Prostate gland (tissue), 2 donors: ENCODE data around the gene ADGRG6. TPM values are rescaled to one million over a fixed set of nuclear protein-coding genes. Genes with fewer than 3 reads are reported as not detected.
"Not testable (repeated sequence)": the region's sequence is repeated elsewhere in the genome, so short reads cannot be mapped to it uniquely, and the experiment has no call there.

Experiments
- DNase-seq: peaks from one replicate; pipeline ENCODE4 v3.0.0-alpha.2; 2019; ENCODE audit warnings: low spot score
- H3K27ac ChIP-seq, 2 donors: fragments of 200-600 bp; sonication (generic); 2 replicates each; pipeline ENCODE4 v1.5.1; 2017 to 2019
- H3K27me3 ChIP-seq: fragments of 200-600 bp; sonication (generic); replicated peaks from 2 replicates; pipeline ENCODE4 v1.5.1; 2019; ENCODE audit not compliant: insufficient read depth
- H3K36me3 ChIP-seq, 2 donors: fragments of 200-600 bp; sonication (generic); 1 replicate in 1 of 2; 2 replicates in 1 of 2; pipeline versions ENCODE4 v1.5.1 to v1.8.1; 2017 to 2019
- H3K4me1 ChIP-seq: fragments of 200-600 bp; sonication (generic); replicated peaks from 2 replicates; pipeline ENCODE4 v1.5.1; 2019
- H3K4me3 ChIP-seq, 2 donors: fragments of 200-600 bp; sonication (generic); 2 replicates each; pipeline ENCODE4 v1.5.1; 2017 to 2019
- H3K9me3 ChIP-seq: fragments of 200-600 bp; sonication (generic); 2 replicates; pipeline ENCODE4 v1.5.1; 2017
- CTCF ChIP-seq, 4 experiments: fragments of 200-600 bp in 2 of 4; fragments of 450-650 bp in 2 of 4; sonication (generic) in 2 of 4; IDR thresholded peaks; 1 replicate in 3 of 4; 2 replicates in 1 of 4; pipeline ENCODE4 v1.5.1; 2016 to 2019; ENCODE audit warnings: antibody characterized with exemption in 4 of 4, mild to moderate bottlenecking in 2 of 4, moderate library complexity in 2 of 4
- POLR2A ChIP-seq: fragments of 450-650 bp; IDR thresholded peaks from one replicate; pipeline ENCODE4 v1.6.1; 2016; ENCODE audit warnings: antibody characterized with exemption, mild to moderate bottlenecking
- POLR2AphosphoS5 ChIP-seq: sonication (generic); formaldehyde crosslinking; IDR thresholded peaks from one replicate; pipeline ENCODE4 v1.6.1; 2017; ENCODE audit warnings: antibody characterized with exemption
- WGBS: methylation state at CpG from one replicate; pipeline ENCODE4 v1.1.5; 2018; 5-methylcytosine and 5-hydroxymethylcytosine counted together
- intact Hi-C: fragments of 100-400 bp; cut with DNase I; formaldehyde crosslinking; loops from one replicate; pipeline ENCODE4 v1.14.2; 2022
- total RNA-seq, 2 donors: library from RNA; depleted of rRNA; stranded (reverse); fragments of >200 nt; gene quantifications; one replicate each; pipeline ENCODE4 v1.1.0, GENCODE V29; 2016

The ADGRG6 gene
- total RNA-seq, 2 donors from 2014 or later, result 13.5 to 18.0 TPM

GRCh38 chr6:142339968-142340658, 38.3 kb downstream of the ADGRG6 start:
- intact Hi-C loops, result no loop called here

GRCh38 chr6:142341855-142342330, 40.1 kb downstream of the ADGRG6 start:
- no peaks in the 10 kb centered on the region for H3K9me3 ChIP-seq
- no peak for DNase-seq
- H3K27me3 ChIP-seq, result peaks cover 2% of the 10 kb centered on the region
- intact Hi-C loops, result no loop called here
- no peaks in the 10 kb centered on the region for H3K36me3 ChIP-seq
- no peak overlapping the region for H3K4me3 ChIP-seq
- H3K27ac ChIP-seq, result no peak overlapping the region
- 89% methylated on average over 2 of the region's 2 CpGs for WGBS
- H3K4me1 ChIP-seq, result no peaks in the 10 kb centered on the region
- no peak for TF ChIP-seq CTCF (IDR thresholded peaks at IDR 0.05)

More at GRCh38 chr6:142339968-142340658, 38.3 kb downstream of the ADGRG6 start:
- Histone ChIP-seq H3K9me3 (no peaks in the 10 kb centered on the region), H3K4me3 (no peak overlapping the region), H3K36me3 (no peaks in the 10 kb centered on the region), H3K27ac (no peak overlapping the region), H3K27me3 (peaks cover 2% of the 10 kb centered on the region), H3K4me1 (no peaks in the 10 kb centered on the region)
- WGBS, result 70% methylated on average over 1 of the region's 1 CpG
- TF ChIP-seq POLR2AphosphoS5, result no peak
- TF ChIP-seq POLR2A, result no peak
- TF ChIP-seq CTCF (IDR thresholded peaks at IDR 0.05), result no peak
- no peak for DNase-seq

GRCh38 chr6:142342986-142343385, 41.2 kb downstream of the ADGRG6 start:
- Histone ChIP-seq H3K9me3 (no peaks in the 10 kb centered on the region), H3K4me1 (no peaks in the 10 kb centered on the region), H3K36me3 (no peaks in the 10 kb centered on the region), H3K4me3 (no peak overlapping the region), H3K27me3 (peaks cover 2% of the 10 kb centered on the region), H3K27ac (no peak overlapping the region)
- TF ChIP-seq CTCF (IDR thresholded peaks at IDR 0.05) (no peak), POLR2A (no peak), POLR2AphosphoS5 (no peak)
- intact Hi-C loops, result no loop called here
- no peak for DNase-seq

- peaks cover 2% of the 10 kb centered on the region for H3K27me3 ChIP-seq
- TF ChIP-seq POLR2A (no peak), CTCF (IDR thresholded peaks at IDR 0.05) (no peak), POLR2AphosphoS5 (no peak)
These were observed 42.1 kb downstream of the ADGRG6 start for GRCh38 chr6:142343938-142344337.

GRCh38 chr6:142345261-142345660, 43.5 kb downstream of the ADGRG6 start:
- Histone ChIP-seq H3K4me1 (no peaks in the 10 kb centered on the region), H3K36me3 (no peaks in the 10 kb centered on the region), H3K9me3 (no peaks in the 10 kb centered on the region), H3K27me3 (peaks cover 2% of the 10 kb centered on the region), H3K4me3 (no peak overlapping the region), H3K27ac (no peak overlapping the region)
- WGBS, result 44% methylated on average over 1 of the region's 1 CpG
- TF ChIP-seq POLR2AphosphoS5 (no peak), CTCF (IDR thresholded peaks at IDR 0.05) (no peak), POLR2A (no peak)
- no peak for DNase-seq
- intact Hi-C loops, result no loop called here

More at GRCh38 chr6:142343938-142344337, 42.1 kb downstream of the ADGRG6 start:
- Histone ChIP-seq H3K9me3 (no peaks in the 10 kb centered on the region), H3K36me3 (no peaks in the 10 kb centered on the region), H3K4me3 (no peak overlapping the region), H3K4me1 (no peaks in the 10 kb centered on the region), H3K27ac (no peak overlapping the region)
- intact Hi-C loops, result no loop called here
- DNase-seq, result no peak
- 94% methylated on average over 1 of the region's 1 CpG for WGBS

DNA sequence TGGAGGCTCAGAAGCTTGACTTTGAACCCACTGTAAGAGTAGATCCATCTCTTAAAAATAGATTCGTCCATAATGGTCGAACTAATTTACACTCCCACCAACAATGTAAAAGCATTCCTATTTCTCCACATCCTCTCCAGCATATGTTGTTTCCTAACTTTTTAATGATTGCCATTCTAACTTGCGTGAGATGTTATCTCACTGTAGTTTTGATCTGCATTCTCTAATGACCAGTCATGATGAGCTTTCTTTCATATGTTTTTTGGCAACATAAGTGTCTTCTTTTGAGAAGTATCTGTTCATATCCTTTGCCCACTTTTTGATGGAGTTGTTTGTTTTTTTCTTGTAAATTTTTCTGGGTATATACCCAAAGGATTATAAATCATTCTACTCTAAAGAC, 44.4 kb downstream of the ADGRG6 start:
- H3K36me3 ChIP-seq, H3K9me3 ChIP-seq, H3K4me1 ChIP-seq, H3K27me3 ChIP-seq, DNase-seq, H3K27ac ChIP-seq, H3K4me3 ChIP-seq, intact Hi-C loops: not testable (repeated sequence)
- 90% methylated on average over 3 of the region's 3 CpGs for WGBS
